Progenitor cell of endocrine pancreas (in vitro differentiated cells): ENCODE measurements around the gene LLGL1. TPM values are rescaled to one million over a fixed set of nuclear protein-coding genes. Genes with fewer than 3 reads are reported as not detected.

Source experiments
- DNase-seq: peaks from one replicate; pipeline ENCODE4 v3.0.0; 2021; ENCODE audit warnings: low spot score; ENCODE audit not compliant: unreplicated experiment
- H3K27ac Mint-ChIP-seq: 2 replicates; pipeline ENCODE4 v1.8.0; 2021; ENCODE audit warnings: mild to moderate bottlenecking, moderate library complexity, mixed read lengths
- H3K27me3 Mint-ChIP-seq: 2 replicates; pipeline ENCODE4 v1.8.0; 2021; ENCODE audit warnings: mixed read lengths
- H3K36me3 Mint-ChIP-seq: 2 replicates; pipeline ENCODE4 v1.8.0; 2022; ENCODE audit warnings: mixed read lengths; ENCODE audit not compliant: insufficient read depth
- H3K4me1 Mint-ChIP-seq: 2 replicates; pipeline ENCODE4 v1.8.0; 2021; ENCODE audit warnings: low read depth, mixed read lengths
- H3K4me3 Mint-ChIP-seq: 2 replicates; pipeline ENCODE4 v1.8.0; 2021; ENCODE audit warnings: low read depth, mild to moderate bottlenecking, moderate library complexity, mixed read lengths
- H3K9me3 Mint-ChIP-seq: 2 replicates; pipeline ENCODE4 v1.8.0; 2021; ENCODE audit warnings: low read depth, mixed read lengths
- total RNA-seq: library from RNA; stranded (reverse); gene quantifications from 2 replicates; pipeline ENCODE4 v1.2.1, GENCODE V29; 2021
- TF ChIP-seq, protein P1 (sequence below): fragments of 200-600 bp; sonication (generic); IDR thresholded peaks from one replicate; pipeline ENCODE4 v1.5.0; 2021; ENCODE audit warnings: antibody characterized with exemption, mild to moderate bottlenecking; ENCODE audit not compliant: unreplicated experiment

LLGL1 gene
- total RNA-seq, 1 donor from 2014 or later = 76.7 TPM

DNA sequence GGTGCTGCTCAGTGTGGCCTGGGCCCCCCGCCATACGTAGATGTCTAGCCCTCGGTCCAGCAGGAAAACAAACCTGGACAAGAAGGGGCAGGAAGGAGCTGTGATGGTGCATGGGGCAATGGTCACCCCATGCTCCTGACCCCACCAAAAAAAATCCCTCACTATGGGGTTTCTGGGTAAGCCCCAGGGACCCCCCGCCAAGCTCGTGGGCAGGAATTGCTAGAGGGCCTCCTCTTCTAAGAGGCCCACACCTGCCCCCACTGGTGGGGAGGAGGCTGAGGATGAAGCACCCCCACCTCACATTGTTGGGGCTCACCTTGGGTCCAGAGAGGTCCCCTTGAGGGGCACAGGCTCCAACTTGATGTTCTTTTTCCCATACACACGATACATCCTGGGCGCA is 23.4 kb downstream of the LLGL1 start:
- Mint-ChIP-seq H3K36me3 (peaks cover 27% of the 10 kb centered on the region), H3K27me3 (no peaks in the 10 kb centered on the region), H3K9me3 (no peaks in the 10 kb centered on the region), H3K4me1 (peaks cover 8% of the 10 kb centered on the region), H3K4me3 (no peak overlapping the region), H3K27ac (no peak overlapping the region)
- DNase-seq = no peak
- TF ChIP-seq, protein P1, sequence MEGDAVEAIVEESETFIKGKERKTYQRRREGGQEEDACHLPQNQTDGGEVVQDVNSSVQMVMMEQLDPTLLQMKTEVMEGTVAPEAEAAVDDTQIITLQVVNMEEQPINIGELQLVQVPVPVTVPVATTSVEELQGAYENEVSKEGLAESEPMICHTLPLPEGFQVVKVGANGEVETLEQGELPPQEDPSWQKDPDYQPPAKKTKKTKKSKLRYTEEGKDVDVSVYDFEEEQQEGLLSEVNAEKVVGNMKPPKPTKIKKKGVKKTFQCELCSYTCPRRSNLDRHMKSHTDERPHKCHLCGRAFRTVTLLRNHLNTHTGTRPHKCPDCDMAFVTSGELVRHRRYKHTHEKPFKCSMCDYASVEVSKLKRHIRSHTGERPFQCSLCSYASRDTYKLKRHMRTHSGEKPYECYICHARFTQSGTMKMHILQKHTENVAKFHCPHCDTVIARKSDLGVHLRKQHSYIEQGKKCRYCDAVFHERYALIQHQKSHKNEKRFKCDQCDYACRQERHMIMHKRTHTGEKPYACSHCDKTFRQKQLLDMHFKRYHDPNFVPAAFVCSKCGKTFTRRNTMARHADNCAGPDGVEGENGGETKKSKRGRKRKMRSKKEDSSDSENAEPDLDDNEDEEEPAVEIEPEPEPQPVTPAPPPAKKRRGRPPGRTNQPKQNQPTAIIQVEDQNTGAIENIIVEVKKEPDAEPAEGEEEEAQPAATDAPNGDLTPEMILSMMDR = no peak

DNA sequence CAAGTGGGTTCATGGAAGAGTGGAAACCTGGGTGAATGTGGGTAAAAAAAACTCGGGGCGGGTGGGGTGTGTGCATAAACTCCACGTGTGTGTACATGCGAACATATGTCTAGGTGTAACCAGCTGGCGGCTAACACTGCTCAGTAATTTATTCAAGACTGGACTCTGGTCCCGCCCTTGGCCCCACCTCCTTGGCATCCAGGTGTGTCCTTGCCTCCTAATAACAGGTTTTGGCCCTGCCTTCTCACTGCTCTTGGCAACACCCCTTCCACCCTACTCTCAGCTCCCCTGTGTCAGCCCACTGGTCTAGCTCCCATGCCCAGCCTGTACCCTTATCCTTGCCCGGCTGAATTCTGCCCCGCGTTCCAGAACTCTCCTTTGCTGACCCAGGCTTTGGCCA is 24.8 kb downstream of the LLGL1 start:
- Mint-ChIP-seq H3K27ac (peak overlapping the region; percentile 56), H3K36me3 (peaks cover 26% of the 10 kb centered on the region), H3K9me3 (no peaks in the 10 kb centered on the region), H3K27me3 (no peaks in the 10 kb centered on the region), H3K4me3 (no peak overlapping the region), H3K4me1 (peaks cover 8% of the 10 kb centered on the region)
- TF ChIP-seq, protein P1 = no peak
- DNase-seq = no peak

DNA sequence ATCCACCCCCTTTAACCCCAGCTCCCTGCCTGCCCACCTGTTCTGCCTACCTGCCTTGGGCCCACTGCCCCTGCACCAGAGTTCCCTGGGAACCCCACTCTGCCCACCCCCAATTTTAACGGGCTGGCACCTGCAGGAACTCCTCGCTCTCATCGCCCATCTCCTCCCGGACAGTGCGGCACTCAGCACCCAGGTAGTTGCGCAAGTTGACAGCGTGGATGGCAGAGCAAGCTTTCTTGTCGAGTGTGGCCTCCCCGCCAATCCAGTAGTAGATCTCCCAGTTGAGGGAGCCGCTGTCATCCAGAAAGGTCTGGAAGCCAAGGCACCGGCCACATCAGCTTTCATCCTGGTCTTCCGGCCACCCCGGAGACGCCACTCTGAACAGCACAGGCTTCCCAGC is 25.3 kb downstream of the LLGL1 start:
- Mint-ChIP-seq H3K27me3 (no peaks in the 10 kb centered on the region), H3K36me3 (peaks cover 23% of the 10 kb centered on the region), H3K27ac (peak overlapping the region; percentile 56), H3K4me3 (no peak overlapping the region), H3K4me1 (peaks cover 8% of the 10 kb centered on the region), H3K9me3 (no peaks in the 10 kb centered on the region)
- TF ChIP-seq, protein P1 = no peak
- DNase-seq = no peak

DNA sequence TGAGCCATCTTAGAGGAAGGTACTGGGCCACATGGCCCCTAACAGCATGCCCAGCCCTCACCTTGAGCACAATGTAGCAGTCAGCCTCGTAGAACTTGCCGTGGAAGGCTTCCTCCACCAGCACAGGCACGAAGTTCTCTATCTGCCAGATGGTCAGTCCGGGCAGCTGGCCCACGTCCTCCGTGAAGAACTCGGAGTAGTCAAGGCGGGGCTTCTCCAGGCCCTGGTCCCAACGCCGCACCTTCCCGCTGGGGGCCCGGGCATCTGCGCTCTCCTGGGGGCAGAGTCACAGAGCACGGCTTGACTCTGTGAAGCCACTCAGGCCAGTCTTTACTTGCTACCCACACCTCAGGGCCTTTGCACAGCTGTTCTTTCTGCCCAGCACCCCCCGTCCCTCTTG is 25.8 kb downstream of the LLGL1 start:
- Mint-ChIP-seq H3K4me1 (peaks cover 8% of the 10 kb centered on the region), H3K4me3 (no peak overlapping the region), H3K9me3 (no peaks in the 10 kb centered on the region), H3K27ac (no peak overlapping the region), H3K27me3 (no peaks in the 10 kb centered on the region), H3K36me3 (peaks cover 23% of the 10 kb centered on the region)
- no peak for DNase-seq
- TF ChIP-seq, protein P1 = no peak

DNA sequence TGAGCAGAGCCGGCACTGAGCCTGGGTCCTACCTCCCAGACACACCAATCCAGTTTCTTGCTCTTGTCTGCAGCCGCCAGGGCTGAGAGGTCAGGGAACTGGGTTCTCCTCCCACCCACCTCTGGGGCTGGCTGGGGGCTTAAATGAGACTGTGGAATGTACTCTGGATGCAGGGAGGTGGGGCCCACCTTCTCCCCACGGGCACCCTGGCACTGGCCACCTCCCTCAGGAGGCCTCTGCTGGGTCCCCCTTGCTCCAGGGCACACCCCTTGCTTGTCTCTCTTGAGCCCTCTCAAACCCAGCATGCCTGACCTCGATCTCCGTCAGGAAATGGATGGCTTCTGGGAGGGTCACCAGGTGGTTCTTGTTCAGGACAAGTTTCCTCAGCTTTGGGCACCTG is 26.7 kb downstream of the LLGL1 start:
- H3K4me3 Mint-ChIP-seq = no peak overlapping the region
- H3K27me3 Mint-ChIP-seq = no peaks in the 10 kb centered on the region
- no peak for DNase-seq
- peaks cover 20% of the 10 kb centered on the region for H3K36me3 Mint-ChIP-seq
- no peaks in the 10 kb centered on the region for H3K9me3 Mint-ChIP-seq
- TF ChIP-seq, protein P1 = no peak
- no peak overlapping the region for H3K27ac Mint-ChIP-seq
- H3K4me1 Mint-ChIP-seq = peaks cover 5% of the 10 kb centered on the region
